Measurements from ENCODE around the gene ATP8B1. TPM values are rescaled to one million over a fixed set of nuclear protein-coding genes. Genes with fewer than 3 reads are reported as not detected.
A peak's percentile ranks its signal among the peaks of the same experiment; 100 is the strongest.

ATP8B1 gene
- total RNA-seq, 1 experiment from 2014 or later, result 15.9 TPM

DNA sequence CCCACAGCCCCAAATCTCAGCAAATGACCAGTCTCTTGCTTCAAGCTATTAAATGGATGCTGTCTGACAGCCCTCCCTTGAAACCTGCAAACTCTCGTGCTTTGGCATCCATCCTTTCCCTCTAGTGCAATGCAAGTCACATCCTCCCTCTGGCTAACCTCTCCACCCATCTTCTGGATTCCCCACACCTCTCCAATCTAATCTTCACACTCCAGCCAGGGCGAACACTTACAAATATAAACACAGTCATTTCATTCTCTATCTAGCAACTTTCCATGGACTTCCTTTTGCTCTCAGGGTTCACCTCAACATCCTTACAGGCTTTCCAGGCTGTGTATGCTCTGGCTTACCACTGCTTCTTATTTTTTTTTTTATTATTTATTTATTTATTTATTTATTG, 171.4 kb downstream of the ATP8B1 start:
- H3K9me3 ChIP-seq (ENCODE audit: control insufficient read depth in 1 of 2, insufficient read depth in 1 of 2, low read depth in 1 of 2, low read length in 2 of 2), result no peaks in the 10 kb centered on the region
- H3K9ac ChIP-seq (ENCODE audit: low read length), result no peak overlapping the region
- POLR2A ChIA-PET, result interaction anchor here (1.7 kb wide), 1 partner anchor 10 kb away, joined by 5 read pairs; the partner anchor contains the start of gene NARS1
- no peaks in the 10 kb centered on the region for H3K9me2 ChIP-seq (ENCODE audit: insufficient read depth)
- intact Hi-C loops (cut with micrococcal nuclease), result loop anchor here (2.0 to 5.0 kb wide), 2 partner anchors 171 to 411 kb away; partner anchors contain the start of genes ATP8B1 and NEDD4L
- CTCF ChIA-PET, result no interaction called here
- DNase-seq (ENCODE audit: low read depth, low spot score), result no peak
- no peak overlapping the region; the same call in 1 of the 2 replicates for H3K4me2 ChIP-seq (ENCODE audit: low read length)
- no TSS peak for BruUV-seq (replicated peaks)
- H3K79me2 ChIP-seq (ENCODE audit: insufficient read depth, low read length), result peaks cover 13% of the 10 kb centered on the region
- RAD21 ChIA-PET (ENCODE audit: low non-redundant PET in 1 of 2, low total read pairs in 2 of 2, uncharacterized antibody in 2 of 2, unreplicated experiment in 2 of 2), result no interaction called here
- peaks cover 0 to 19% of the 10 kb centered on the region in 2 experiments; a peak in 2 of 4 replicates for H3K4me1 ChIP-seq (ENCODE audit: control insufficient read depth in 1 of 2, insufficient read depth in 2 of 2, low read length in 2 of 2)
- ATAC-seq, result no peak
- no peak overlapping the region for H3K27ac ChIP-seq (ENCODE audit: low read depth, low read length)
- no peaks in the 10 kb centered on the region for H3K27me3 ChIP-seq (ENCODE audit: insufficient read depth, low read length)
- TF ChIP-seq FOSL1 (IDR thresholded peaks at IDR 0.05; ENCODE audit: low read depth) (no peak), YY1 (IDR thresholded peaks at IDR 0.05; ENCODE audit: extremely low read depth, insufficient replicate concordance, low read depth, low read length) (no peak), SIN3A (IDR thresholded peaks at IDR 0.05; ENCODE audit: low read depth) (no peak), TCF7L2 (IDR thresholded peaks at IDR 0.05; ENCODE audit: borderline replicate concordance, extremely low read depth, insufficient read depth, insufficient read length) (no peak), ZNF274 (IDR thresholded peaks at IDR 0.05; ENCODE audit: low read depth, low read length) (no peak), ZFX (IDR thresholded peaks at IDR 0.05) (no peak), ELF1 (IDR thresholded peaks at IDR 0.05; ENCODE audit: borderline replicate concordance, low read depth) (no peak), EGR1 (IDR thresholded peaks at IDR 0.05; ENCODE audit: low read depth) (no peak)
- TF ChIP-seq, protein P1, sequence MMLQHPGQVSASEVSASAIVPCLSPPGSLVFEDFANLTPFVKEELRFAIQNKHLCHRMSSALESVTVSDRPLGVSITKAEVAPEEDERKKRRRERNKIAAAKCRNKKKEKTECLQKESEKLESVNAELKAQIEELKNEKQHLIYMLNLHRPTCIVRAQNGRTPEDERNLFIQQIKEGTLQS (IDR thresholded peaks at IDR 0.05), result no peak
- TF ChIP-seq, protein P2, sequence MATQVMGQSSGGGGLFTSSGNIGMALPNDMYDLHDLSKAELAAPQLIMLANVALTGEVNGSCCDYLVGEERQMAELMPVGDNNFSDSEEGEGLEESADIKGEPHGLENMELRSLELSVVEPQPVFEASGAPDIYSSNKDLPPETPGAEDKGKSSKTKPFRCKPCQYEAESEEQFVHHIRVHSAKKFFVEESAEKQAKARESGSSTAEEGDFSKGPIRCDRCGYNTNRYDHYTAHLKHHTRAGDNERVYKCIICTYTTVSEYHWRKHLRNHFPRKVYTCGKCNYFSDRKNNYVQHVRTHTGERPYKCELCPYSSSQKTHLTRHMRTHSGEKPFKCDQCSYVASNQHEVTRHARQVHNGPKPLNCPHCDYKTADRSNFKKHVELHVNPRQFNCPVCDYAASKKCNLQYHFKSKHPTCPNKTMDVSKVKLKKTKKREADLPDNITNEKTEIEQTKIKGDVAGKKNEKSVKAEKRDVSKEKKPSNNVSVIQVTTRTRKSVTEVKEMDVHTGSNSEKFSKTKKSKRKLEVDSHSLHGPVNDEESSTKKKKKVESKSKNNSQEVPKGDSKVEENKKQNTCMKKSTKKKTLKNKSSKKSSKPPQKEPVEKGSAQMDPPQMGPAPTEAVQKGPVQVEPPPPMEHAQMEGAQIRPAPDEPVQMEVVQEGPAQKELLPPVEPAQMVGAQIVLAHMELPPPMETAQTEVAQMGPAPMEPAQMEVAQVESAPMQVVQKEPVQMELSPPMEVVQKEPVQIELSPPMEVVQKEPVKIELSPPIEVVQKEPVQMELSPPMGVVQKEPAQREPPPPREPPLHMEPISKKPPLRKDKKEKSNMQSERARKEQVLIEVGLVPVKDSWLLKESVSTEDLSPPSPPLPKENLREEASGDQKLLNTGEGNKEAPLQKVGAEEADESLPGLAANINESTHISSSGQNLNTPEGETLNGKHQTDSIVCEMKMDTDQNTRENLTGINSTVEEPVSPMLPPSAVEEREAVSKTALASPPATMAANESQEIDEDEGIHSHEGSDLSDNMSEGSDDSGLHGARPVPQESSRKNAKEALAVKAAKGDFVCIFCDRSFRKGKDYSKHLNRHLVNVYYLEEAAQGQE (IDR thresholded peaks at IDR 0.05; ENCODE audit: low read depth), result no peak
- H3K36me3 ChIP-seq (ENCODE audit: control insufficient read depth in 1 of 2, insufficient read depth in 2 of 2, low read length in 2 of 2), result no peaks in the 10 kb centered on the region
- peak overlapping the region in 1 of 2 experiments; percentile 83; a peak in 1 of 4 replicates for H3K4me3 ChIP-seq (replicated peaks in 1 of 2; ENCODE audit: low read depth in 1 of 2, low read length in 2 of 2)
- H2AFZ ChIP-seq (ENCODE audit: low read depth, low read length, poor library complexity, severe bottlenecking), result no peak overlapping the region
- H4K20me1 ChIP-seq (ENCODE audit: insufficient read depth), result no peaks in the 10 kb centered on the region

All from HCT116 (cell line).